ENCODE results near the gene GRM8. TPM values are rescaled to one million over a fixed set of nuclear protein-coding genes. Genes with fewer than 3 reads are reported as not detected.

GRM8 gene
- total RNA-seq, 6 experiments from 2014 or later: not detected

DNA sequence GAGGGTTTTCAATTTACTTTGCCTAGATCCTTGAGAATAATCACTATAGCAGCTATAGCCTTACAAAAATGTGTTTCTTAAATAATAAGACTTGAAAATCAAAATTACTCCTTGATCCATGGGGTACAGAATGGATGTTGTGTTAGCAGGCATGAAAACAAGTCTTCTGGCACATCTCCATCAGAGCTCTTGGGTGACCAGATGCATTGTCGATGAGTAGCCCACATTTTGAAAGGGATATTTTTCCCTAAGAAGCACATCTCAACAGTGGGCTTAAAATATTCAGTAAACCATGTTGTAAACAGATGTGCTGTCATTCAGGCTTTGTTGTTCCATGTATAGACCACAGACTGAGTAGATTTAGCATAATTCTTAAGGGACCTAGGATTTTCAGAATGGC lies 827.8 kb downstream of the GRM8 start:
- TF ChIP-seq, protein P1, sequence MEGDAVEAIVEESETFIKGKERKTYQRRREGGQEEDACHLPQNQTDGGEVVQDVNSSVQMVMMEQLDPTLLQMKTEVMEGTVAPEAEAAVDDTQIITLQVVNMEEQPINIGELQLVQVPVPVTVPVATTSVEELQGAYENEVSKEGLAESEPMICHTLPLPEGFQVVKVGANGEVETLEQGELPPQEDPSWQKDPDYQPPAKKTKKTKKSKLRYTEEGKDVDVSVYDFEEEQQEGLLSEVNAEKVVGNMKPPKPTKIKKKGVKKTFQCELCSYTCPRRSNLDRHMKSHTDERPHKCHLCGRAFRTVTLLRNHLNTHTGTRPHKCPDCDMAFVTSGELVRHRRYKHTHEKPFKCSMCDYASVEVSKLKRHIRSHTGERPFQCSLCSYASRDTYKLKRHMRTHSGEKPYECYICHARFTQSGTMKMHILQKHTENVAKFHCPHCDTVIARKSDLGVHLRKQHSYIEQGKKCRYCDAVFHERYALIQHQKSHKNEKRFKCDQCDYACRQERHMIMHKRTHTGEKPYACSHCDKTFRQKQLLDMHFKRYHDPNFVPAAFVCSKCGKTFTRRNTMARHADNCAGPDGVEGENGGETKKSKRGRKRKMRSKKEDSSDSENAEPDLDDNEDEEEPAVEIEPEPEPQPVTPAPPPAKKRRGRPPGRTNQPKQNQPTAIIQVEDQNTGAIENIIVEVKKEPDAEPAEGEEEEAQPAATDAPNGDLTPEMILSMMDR (IDR thresholded peaks at IDR 0.05): no peak
- DNase-seq: no peak
- no peaks in the 10 kb centered on the region for H3K36me3 Mint-ChIP-seq (ENCODE audit: low read depth)

DNA sequence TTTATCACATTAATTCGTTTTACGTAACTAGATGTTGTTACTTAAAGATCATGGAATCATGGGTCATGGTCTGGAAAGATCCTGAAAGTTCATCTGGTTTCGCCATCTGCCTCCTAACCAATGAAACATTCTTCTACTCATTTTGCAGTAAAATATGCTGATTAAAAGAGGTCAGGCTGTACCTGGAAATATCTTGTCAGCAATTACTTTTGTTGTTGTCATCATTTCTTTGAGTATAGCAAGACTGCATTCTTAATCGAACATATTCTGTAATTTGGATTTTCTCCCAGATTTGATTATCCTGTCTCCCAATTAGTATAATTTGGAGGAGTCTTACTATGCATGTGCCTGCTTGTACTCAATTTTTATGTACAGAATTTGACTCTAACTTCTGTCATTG lies 833.7 kb downstream of the GRM8 start:
- Mint-ChIP-seq H3K27ac (no peak overlapping the region), H3K9me3 (peaks cover 35% of the 10 kb centered on the region), H3K4me1 (ENCODE audit: low read depth) (no peaks in the 10 kb centered on the region), H3K4me3 (no peak overlapping the region), H3K27me3 (ENCODE audit: insufficient read depth) (no peaks in the 10 kb centered on the region), H3K36me3 (ENCODE audit: low read depth) (no peaks in the 10 kb centered on the region)
- DNase-seq: no peak
- TF ChIP-seq, protein P1 (IDR thresholded peaks at IDR 0.05): no peak

More for the DNA sequence above, 827.8 kb downstream of the GRM8 start:
- no peaks in the 10 kb centered on the region; the same call in 1 of the 2 replicates for H3K27me3 Mint-ChIP-seq (ENCODE audit: insufficient read depth)
- H3K9me3 Mint-ChIP-seq: peaks cover 46% of the 10 kb centered on the region
- H3K27ac Mint-ChIP-seq: no peak overlapping the region
- no peaks in the 10 kb centered on the region for H3K4me1 Mint-ChIP-seq (ENCODE audit: low read depth)
- no peak overlapping the region for H3K4me3 Mint-ChIP-seq

DNA sequence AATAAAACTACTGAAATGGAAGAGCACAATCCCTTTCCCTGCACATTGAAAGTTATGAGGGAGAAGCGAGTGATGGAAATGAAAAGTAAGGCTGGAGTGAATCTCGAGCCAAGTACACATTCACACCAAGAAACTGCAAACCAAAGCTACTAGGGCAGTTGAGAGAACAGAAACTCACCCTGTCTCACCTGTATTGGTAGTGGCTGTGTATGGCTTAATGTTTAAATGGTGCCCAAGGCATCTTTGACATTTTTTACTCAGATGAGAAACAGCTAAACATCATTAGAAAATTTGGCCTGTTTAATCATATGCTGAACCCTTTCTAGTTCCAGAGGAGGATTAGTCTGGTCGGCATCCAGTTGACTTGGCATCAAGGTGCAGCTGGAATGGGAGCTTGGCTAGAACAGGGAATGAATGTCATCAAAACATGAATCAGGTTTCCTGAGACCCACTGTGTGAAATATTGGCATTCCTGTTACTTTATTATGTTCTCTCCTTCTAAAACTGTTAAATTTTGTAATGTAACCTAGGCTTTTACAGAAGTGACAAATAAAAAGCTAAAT lies 840.8 kb downstream of the GRM8 start:
- Mint-ChIP-seq H3K9me3 (peaks cover 10% of the 10 kb centered on the region), H3K27ac (no peak overlapping the region), H3K36me3 (ENCODE audit: low read depth) (no peaks in the 10 kb centered on the region), H3K4me3 (no peak overlapping the region), H3K27me3 (ENCODE audit: insufficient read depth) (no peaks in the 10 kb centered on the region), H3K4me1 (ENCODE audit: low read depth) (no peaks in the 10 kb centered on the region)
- DNase-seq: no peak
- TF ChIP-seq, protein P1 (IDR thresholded peaks at IDR 0.05): no peak

DNA sequence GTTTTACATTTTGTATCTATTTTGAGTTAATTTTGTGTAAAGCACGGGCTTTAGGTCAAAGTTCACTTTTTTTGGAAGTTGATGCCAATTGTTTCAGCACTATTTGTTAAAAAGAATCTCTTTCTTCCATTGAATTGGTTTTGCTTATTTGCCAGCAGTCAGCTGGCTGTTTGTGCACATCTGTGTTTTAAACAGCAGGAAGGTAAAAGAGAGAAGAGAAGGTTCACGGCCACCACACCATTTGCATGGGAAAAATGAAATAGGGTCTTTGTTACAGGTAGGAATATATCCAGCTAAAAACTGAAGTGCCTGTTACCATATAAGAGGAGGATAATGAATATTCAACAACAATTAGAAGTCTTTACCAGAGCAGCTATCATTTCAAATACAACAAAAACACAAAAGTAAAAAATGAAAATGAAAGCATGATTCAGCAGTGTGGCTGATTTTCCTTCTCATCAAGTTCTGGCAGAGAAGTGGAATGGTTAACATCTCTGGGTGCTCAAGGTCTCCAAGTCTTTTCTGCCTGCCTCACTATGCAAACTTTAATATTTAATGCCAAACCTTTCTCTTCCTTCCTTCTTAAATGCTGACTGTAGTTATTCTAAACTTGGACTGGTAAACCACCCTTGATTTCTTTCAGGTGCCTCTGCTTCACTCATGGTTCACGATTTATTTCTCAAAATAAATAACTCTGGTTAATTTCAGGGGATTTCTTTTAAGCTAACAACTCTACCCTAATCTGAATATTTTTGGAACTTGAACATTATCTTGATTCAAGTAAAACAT lies 841.5 kb downstream of the GRM8 start:
- H3K27ac Mint-ChIP-seq: no peak overlapping the region
- H3K27me3 Mint-ChIP-seq (ENCODE audit: insufficient read depth): no peaks in the 10 kb centered on the region
- no peaks in the 10 kb centered on the region for H3K4me1 Mint-ChIP-seq (ENCODE audit: low read depth)
- TF ChIP-seq, protein P1 (IDR thresholded peaks at IDR 0.05): no peak
- no peak overlapping the region for H3K4me3 Mint-ChIP-seq
- H3K9me3 Mint-ChIP-seq: peaks cover 10% of the 10 kb centered on the region
- no peaks in the 10 kb centered on the region for H3K36me3 Mint-ChIP-seq (ENCODE audit: low read depth)
- no peak for DNase-seq

DNA sequence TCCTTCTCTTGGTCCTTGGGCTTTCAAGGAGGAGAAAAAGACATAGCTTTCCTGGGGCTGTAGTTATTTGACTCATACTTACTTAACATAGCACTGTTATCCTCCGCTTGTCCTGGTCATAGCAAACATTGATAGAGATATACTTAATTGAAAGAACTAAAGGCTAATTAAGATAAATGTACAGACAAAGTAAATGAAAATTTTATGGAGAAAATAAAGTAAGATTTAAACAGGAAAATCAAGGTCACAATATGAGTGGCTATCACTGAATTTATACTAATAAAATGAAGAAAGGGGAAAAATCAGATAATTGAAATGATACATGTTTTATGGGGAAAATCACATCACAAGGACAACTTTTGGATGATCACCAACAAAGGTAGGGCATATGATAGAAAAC lies 849.7 kb downstream of the GRM8 start:
- Mint-ChIP-seq H3K27me3 (ENCODE audit: insufficient read depth) (no peaks in the 10 kb centered on the region), H3K27ac (no peak overlapping the region), H3K4me1 (ENCODE audit: low read depth) (no peaks in the 10 kb centered on the region), H3K4me3 (no peak overlapping the region), H3K9me3 (peaks cover 33% of the 10 kb centered on the region), H3K36me3 (ENCODE audit: low read depth) (no peaks in the 10 kb centered on the region)
- no peak for DNase-seq
- TF ChIP-seq, protein P1 (IDR thresholded peaks at IDR 0.05): no peak
